NCI-H128 (cell line): Measurements from ENCODE around the gene RAB11FIP4.

Experiments
- DNase-seq: peaks from one replicate; lab custom pipeline; 2025; ENCODE audit not compliant: unreplicated experiment; lab: John Stamatoyannopoulos, UW

RAB11FIP4 gene

GRCh38 chr17:31480904-31481782, 89.7 kb downstream of the RAB11FIP4 start:
- no peak for DNase-seq

- no peak for DNase-seq
Observed at GRCh38 chr17:31481783-31482081, 90.3 kb downstream of the RAB11FIP4 start.

- no peak for DNase-seq
Observed at GRCh38 chr17:31484821-31485220, 93.3 kb downstream of the RAB11FIP4 start.

GRCh38 chr17:31486351-31487062, 95.0 kb downstream of the RAB11FIP4 start:
- no peak for DNase-seq

GRCh38 chr17:31487063-31487647, 95.7 kb downstream of the RAB11FIP4 start:
- no peak for DNase-seq

- DNase-seq = peak; percentile 77
Observed at GRCh38 chr17:31487648-31488263, 96.3 kb downstream of the RAB11FIP4 start.

- DNase-seq = no peak
Observed at GRCh38 chr17:31488264-31488981, 96.9 kb downstream of the RAB11FIP4 start.

- DNase-seq = no peak
Observed at GRCh38 chr17:31488982-31489294, 97.5 kb downstream of the RAB11FIP4 start.

GRCh38 chr17:31489295-31490018, 98.0 kb downstream of the RAB11FIP4 start:
- no peak for DNase-seq

GRCh38 chr17:31490019-31490650, 98.7 kb downstream of the RAB11FIP4 start:
- no peak for DNase-seq

GRCh38 chr17:31490671-31491375, 99.3 kb downstream of the RAB11FIP4 start:
- DNase-seq = no peak

GRCh38 chr17:31491376-31492131, 100.1 kb downstream of the RAB11FIP4 start:
- no peak for DNase-seq

- DNase-seq = no peak
Observed at GRCh38 chr17:31492206-31492605, 100.7 kb downstream of the RAB11FIP4 start.

- no peak for DNase-seq
Observed at GRCh38 chr17:31492880-31493655, 101.6 kb downstream of the RAB11FIP4 start.

GRCh38 chr17:31493656-31494155, 102.2 kb downstream of the RAB11FIP4 start:
- DNase-seq = no peak

GRCh38 chr17:31494259-31495021, 103.0 kb downstream of the RAB11FIP4 start:
- no peak for DNase-seq
